Measurements from ENCODE around the gene CCDC120. TPM values are rescaled to one million over a fixed set of nuclear protein-coding genes. Genes with fewer than 3 reads are reported as not detected.

The CCDC120 gene
- total RNA-seq, 2 experiments from 2014 or later = 1.4 to 3.6 TPM

- peak within 1 kb of the TSS; percentile 84 for H3K4me3 ChIP-seq (ENCODE audit: low read depth, low read length, poor library complexity, severe bottlenecking)
- ChIA-PET POLR2A (interaction anchor here (1.4 to 3.3 kb wide), 3 partner anchors 41 to 101 kb away, joined by 3 to 12 read pairs (median 3); no protein-coding TSS in a partner anchor), CTCF (ENCODE audit: unreplicated experiment) (interaction anchor here (0.6 kb wide), 3 partner anchors 54 to 241 kb away, joined by 3 to 5 read pairs (median 4); partner anchors contain the start of gene HDAC6)
- BruUV-seq (replicated peaks) = no TSS peak
- H4K20me1 ChIP-seq (ENCODE audit: insufficient read depth, low read length) = no peaks in the 10 kb centered on the region
- H3K79me2 ChIP-seq (ENCODE audit: insufficient read depth, low read depth, low read length) = peaks cover 13% of the 10 kb centered on the region; the same call in 1 of the 2 replicates
- H3K27ac ChIP-seq (ENCODE audit: low read depth, low read length, poor library complexity, severe bottlenecking) = peak within 1 kb of the TSS; percentile 55
- peaks cover 10% of the 10 kb centered on the region for H3K36me3 ChIP-seq (ENCODE audit: insufficient read depth, low read length)
- peak; percentile 73 for TF ChIP-seq CTCF (conservative IDR thresholded peaks at IDR 0.05; ENCODE audit: low read length)
- no peak for TF ChIP-seq EZH2phosphoT487 (IDR thresholded peaks at IDR 0.05; ENCODE audit: borderline replicate concordance, low read depth, low read length)
- DNase-seq (ENCODE audit: low spot score) = peak; percentile 98
- peak within 1 kb of the TSS; percentile 92 for H3K4me2 ChIP-seq (ENCODE audit: low read length)
- no peaks in the 10 kb centered on the region for H3K9me3 ChIP-seq (ENCODE audit: low read length)
- intact Hi-C loops (cut with micrococcal nuclease; ENCODE audit: unreplicated experiment) = loop anchor here (2.0 to 5.0 kb wide), 4 partner anchors 41 to 146 kb away; partner anchors contain the start of genes GRIPAP1, PIM2, PQBP1 and TIMM17B
- peak within 1 kb of the TSS; percentile 94 for H2AFZ ChIP-seq (ENCODE audit: low read length)
- H3K4me1 ChIP-seq (ENCODE audit: insufficient read depth, low read length, poor library complexity, severe bottlenecking) = peaks cover 45% of the 10 kb centered on the region
- H3K9me2 ChIP-seq (ENCODE audit: insufficient read depth, low read length) = no peaks in the 10 kb centered on the region
Observed at GRCh38 chrX:49043220-49043986, 15.4 kb upstream of the CCDC120 start, which contains the start of gene TFE3. TFE3 (minus strand) TSS chrX:49043357; CDS start chrX:49043226, 131 bp downstream.

GRCh38 chrX:49043987-49044281 lies 14.9 kb upstream of the CCDC120 start:
- no peaks in the 10 kb centered on the region for H4K20me1 ChIP-seq (ENCODE audit: insufficient read depth, low read length)
- POLR2A ChIA-PET = interaction anchor here (0.6 to 3.3 kb wide), 3 partner anchors 81 to 101 kb away, joined by 3 to 12 read pairs (median 3); no protein-coding TSS in a partner anchor
- no peak for DNase-seq (ENCODE audit: low spot score)
- H3K9me2 ChIP-seq (ENCODE audit: insufficient read depth, low read length) = no peaks in the 10 kb centered on the region
- peak overlapping the region; percentile 47 for H3K4me3 ChIP-seq (ENCODE audit: low read depth, low read length, poor library complexity, severe bottlenecking)
- CTCF ChIA-PET (ENCODE audit: unreplicated experiment) = no interaction called here
- peak overlapping the region; percentile 78 for H3K4me2 ChIP-seq (ENCODE audit: low read length)
- no TSS peak for BruUV-seq (replicated peaks)
- H3K79me2 ChIP-seq (ENCODE audit: insufficient read depth, low read depth, low read length) = peaks cover 13% of the 10 kb centered on the region; the same call in 1 of the 2 replicates
- intact Hi-C loops (cut with micrococcal nuclease; ENCODE audit: unreplicated experiment) = loop anchor here (2.0 to 5.0 kb wide), 4 partner anchors 41 to 147 kb away; partner anchors contain the start of genes GRIPAP1, PIM2, PQBP1 and TIMM17B
- peak overlapping the region; percentile 94 for H2AFZ ChIP-seq (ENCODE audit: low read length)
- no peaks in the 10 kb centered on the region for H3K9me3 ChIP-seq (ENCODE audit: low read length)
- peaks cover 5% of the 10 kb centered on the region; the same call in 1 of the 2 replicates for H3K36me3 ChIP-seq (ENCODE audit: insufficient read depth, low read length)
- H3K27ac ChIP-seq (ENCODE audit: low read depth, low read length, poor library complexity, severe bottlenecking) = no peak overlapping the region
- peaks cover 41% of the 10 kb centered on the region for H3K4me1 ChIP-seq (ENCODE audit: insufficient read depth, low read length, poor library complexity, severe bottlenecking)
- TF ChIP-seq CTCF (conservative IDR thresholded peaks at IDR 0.05; ENCODE audit: low read length) = no peak; the same call in 1 of the 2 replicates
- TF ChIP-seq EZH2phosphoT487 (IDR thresholded peaks at IDR 0.05; ENCODE audit: borderline replicate concordance, low read depth, low read length) = no peak
